ENCODE measurements around the gene MACO1. TPM values are rescaled to one million over a fixed set of nuclear protein-coding genes. Genes with fewer than 3 reads are reported as not detected.

The MACO1 gene
- total and polyA plus RNA-seq, 9 of the 15 experiments (the other 6 are each of a cell fraction or from before 2014, with no cell fraction given), result 4.6 to 28.4 (median 21.7) TPM

- Histone ChIP-seq H3K4me3 (no peak overlapping the region), H3K27ac (ENCODE audit: extremely low read depth, low read depth, low read length) (no peak overlapping the region), H3K9me3 (replicated peaks; ENCODE audit: control insufficient read depth, insufficient read depth, low read depth, low read length) (no peaks in the 10 kb centered on the region), H3K9ac (ENCODE audit: insufficient read depth in 1 of 2, low read depth in 2 of 2, low read length in 2 of 2) (no peak overlapping the region), H4K20me1 (replicated peaks; ENCODE audit: control insufficient read depth, insufficient read depth, low read length) (peaks cover 21% of the 10 kb centered on the region; the same call in 1 of the 2 replicates), H3K9me1 (ENCODE audit: control insufficient read depth, insufficient read depth, low read length) (peaks cover 4% of the 10 kb centered on the region), H3K4me2 (ENCODE audit: insufficient read depth, low read length) (no peak overlapping the region), H3K4me1 (replicated peaks in 1 of 2; ENCODE audit: control insufficient read depth in 2 of 2, insufficient read depth in 2 of 2, low read length in 2 of 2) (peaks cover 14 to 51% of the 10 kb centered on the region in 2 experiments), H3K27me3 (ENCODE audit: control insufficient read depth in 2 of 2, insufficient read depth in 2 of 2, low read length in 2 of 2) (no peaks in the 10 kb centered on the region), H2AFZ (ENCODE audit: low read depth, low read length) (no peak overlapping the region), H3K79me2 (ENCODE audit: control insufficient read depth, insufficient read depth, low read length) (peaks cover 83% of the 10 kb centered on the region), H3K36me3 (ENCODE audit: control insufficient read depth, insufficient read depth, low read length) (peaks cover 31% of the 10 kb centered on the region)
- in situ Hi-C loops (cut with MboI), result no loop called here
- no peak for FAIRE-seq
- no peak for TF ChIP-seq USF2 (CRISPR knock-in tag; IDR thresholded peaks at IDR 0.05)
- TF ChIP-seq NCOA6 (IDR thresholded peaks at IDR 0.05), result no peak
- no peak for TF ChIP-seq CBX5 (IDR thresholded peaks at IDR 0.05; ENCODE audit: borderline replicate concordance, low read depth)
- TF ChIP-seq THAP7 (CRISPR knock-in tag; IDR thresholded peaks at IDR 0.05), result no peak
- no peak for TF ChIP-seq BDP1 (IDR thresholded peaks at IDR 0.05; ENCODE audit: insufficient read depth, insufficient read length)
- no peak for TF ChIP-seq SP1 (CRISPR knock-in tag; IDR thresholded peaks at IDR 0.05)
- TF ChIP-seq TAF9B (IDR thresholded peaks at IDR 0.05; ENCODE audit: partially characterized antibody), result no peak
- no peak for TF ChIP-seq MBD2 (IDR thresholded peaks at IDR 0.05; ENCODE audit: borderline replicate concordance, low read depth)
- POLR2A ChIA-PET, result interaction anchor here (0.6 to 1.8 kb wide), 3 partner anchors 13 to 233 kb away, joined by 3 to 5 read pairs (median 3); no protein-coding TSS in a partner anchor
- DNase-seq (ENCODE audit: extremely low read depth in 1 of 4, low spot score in 3 of 4), result no peak
- CTCF ChIA-PET (ENCODE audit: low intra/inter-chr PET ratio), result no interaction called here
- intact Hi-C loops (cut with micrococcal nuclease), result no loop called here
- no TSS peak for BruUV-seq (replicated peaks)
- ATAC-seq, result no peak
Measured at GRCh38 chr1:25478633-25479032, 47.9 kb downstream of the MACO1 start.

All from K562 (cell line).